GM12878 (cell line): ENCODE measurements around the gene LAMC3. TPM values are rescaled to one million over a fixed set of nuclear protein-coding genes. Genes with fewer than 3 reads are reported as not detected.

Experiments
- ATAC-seq: fragments of 200-7000 bp; cut with Tn5 transposase; 3 replicates; pipeline ENCODE4 v1.9.1; 2020; ENCODE audit warnings: mild to moderate bottlenecking, moderate library complexity
- BruUV-seq: library from RNA; stranded (reverse); fragments of 400-500 nt; replicated peaks from 2 replicates; lab custom pipeline; 2021; lab: Mats Ljungman, UMichigan
- CTCF ChIA-PET: fragments of 300-600 bp; sonication (Branson Sonifier 250); formaldehyde crosslinking; extraction: SDS; loops from one replicate; lab custom pipeline; 2021; ENCODE audit warnings: inconsistent platforms; lab: Yijun Ruan, JAX
- POLR2A ChIA-PET: fragments of 350-600 bp; formaldehyde crosslinking; extraction: SDS; loops from one replicate; lab custom pipeline; 2021; ENCODE audit warnings: inconsistent platforms; lab: Charles Lee
- RAD21 ChIA-PET: fragments of 300-600 bp; sonication (Branson Sonifier 250); formaldehyde crosslinking; loops from one replicate; lab custom pipeline; 2023; ENCODE audit warnings: antibody characterized with exemption; ENCODE audit not compliant: unreplicated experiment; lab: Charles Lee
- SMC1A ChIA-PET: fragments of 300-600 bp; sonication (Branson Sonifier 250); formaldehyde crosslinking; loops from one replicate; lab custom pipeline; 2023; ENCODE audit not compliant: unreplicated experiment, uncharacterized antibody; lab: Charles Lee
- DNase-seq: peaks from one replicate; pipeline ENCODE4 v3.0.0-alpha.2; 2011; ENCODE audit warnings: low read depth, low spot score
- FAIRE-seq: peaks from 3 replicates; lab custom pipeline; 2011; peaks lifted over from hg19 to GRCh38; lab: Jason Lieb, UNC
- H2AFZ ChIP-seq: 2 replicates; pipeline ENCODE4 v1.6.0; 2011; ENCODE audit warnings: low read depth, low read length, control low read depth; ENCODE audit not compliant: control insufficient read depth
- H3K27ac ChIP-seq: 2 replicates; pipeline ENCODE4 v1.5.1; 2011; ENCODE audit warnings: control low read depth; ENCODE audit not compliant: control insufficient read depth, insufficient read depth
- H3K27me3 ChIP-seq, 2 experiments: replicated peaks in 1 of 2; 2 replicates each; pipeline versions ENCODE4 v1.6.0 to v1.6.1; 2011; ENCODE audit warnings: low read length in 1 of 2; ENCODE audit not compliant: control insufficient read depth in 2 of 2, insufficient read depth in 2 of 2
- H3K36me3 ChIP-seq, 2 experiments: 2 replicates each; pipeline ENCODE4 v1.5.1; 2011; ENCODE audit warnings: low read length in 1 of 2; ENCODE audit not compliant: control insufficient read depth in 2 of 2, insufficient read depth in 2 of 2
- H3K4me1 ChIP-seq: 2 replicates; pipeline ENCODE4 v1.6.1; 2011; ENCODE audit warnings: mild to moderate bottlenecking, low read length, moderate library complexity, mixed read lengths; ENCODE audit not compliant: control insufficient read depth, insufficient read depth
- H3K4me2 ChIP-seq: 2 replicates; pipeline ENCODE4 v1.6.0; 2011; ENCODE audit warnings: control low read depth; ENCODE audit not compliant: control insufficient read depth, insufficient read depth
- H3K4me3 ChIP-seq: fragments of 200-600 bp; sonication (generic); 2 replicates; pipeline ENCODE4 v1.5.1; 2016
- H3K79me2 ChIP-seq: 2 replicates; pipeline ENCODE4 v1.6.0; 2011; ENCODE audit warnings: low read length; ENCODE audit not compliant: control insufficient read depth, insufficient read depth
- H3K9ac ChIP-seq: 2 replicates; pipeline ENCODE4 v1.8.0; 2011; ENCODE audit warnings: low read length, control low read depth, mixed read lengths; ENCODE audit not compliant: control insufficient read depth, insufficient read depth
- H3K9me3 ChIP-seq: replicated peaks from 3 replicates; pipeline ENCODE4 v1.5.1; 2011; ENCODE audit warnings: mild to moderate bottlenecking, low read length; ENCODE audit not compliant: control insufficient read depth, insufficient read depth
- H4K20me1 ChIP-seq: 2 replicates; pipeline ENCODE4 v1.6.0; 2011; ENCODE audit not compliant: control insufficient read depth, insufficient read depth
- NFXL1 ChIP-seq: fragments of 450-650 bp; IDR thresholded peaks from 2 replicates; pipeline ENCODE4 v1.6.1; 2017; ENCODE audit warnings: antibody characterized with exemption, mild to moderate bottlenecking, borderline replicate concordance
- RUNX3 ChIP-seq: IDR thresholded peaks from 2 replicates; pipeline ENCODE4 v1.6.1; 2012; ENCODE audit warnings: low read length, inconsistent platforms
- TBL1XR1 ChIP-seq: IDR thresholded peaks from 2 replicates; pipeline ENCODE4 v1.6.1; 2012; ENCODE audit warnings: low read depth, low read length, improper control_type of control experiment
- WGBS: methylation state at CpG from one replicate; pipeline ENCODE4 v1.1.6; 2016; ENCODE audit warnings: low lambda C conversion rate; ENCODE audit not compliant: insufficient replicate concordance, insufficient coverage; ENCODE audit errors: missing lambda C conversion rate; 5-methylcytosine and 5-hydroxymethylcytosine counted together
- in situ Hi-C: fragments of 300-500 bp; cut with MboI; formaldehyde crosslinking; loops from 9 replicates; pipeline ENCODE4 v1.14.3; 2018; ENCODE audit warnings: mixed read lengths
- intact Hi-C: fragments of 100-400 bp; cut with micrococcal nuclease; formaldehyde crosslinking; loops from one replicate; pipeline ENCODE4 v1.14.2; 2022; ENCODE audit not compliant: unreplicated experiment
- polyA plus RNA-seq, 11 experiments: library from polyadenylated mRNA; depleted of rRNA in 4 of 11; unstranded in 6 of 11; stranded (reverse) in 5 of 11; fragments of >200 nt; fragmentation: Nextera tagmentation in 4 of 11; fragmentation: Illumina TruSeq in 1 of 11; extraction: Ambion mirVana in 4 of 11; extraction: Trizol in 1 of 11; gene quantifications; 1 replicate in 1 of 11; 2 replicates in 10 of 11; pipeline versions ENCODE4 v1.2.1 to v1.2.3, GENCODE V29; 2011 to 2016; ENCODE audit warnings: inconsistent platforms in 2 of 11, missing spikeins in 2 of 11, low read depth in 1 of 11
- total RNA-seq, 4 experiments: library from RNA; depleted of rRNA in 3 of 4; stranded (reverse); fragments of >200 nt in 3 of 4; fragmentation: Illumina TruSeq in 1 of 4; extraction: Trizol in 1 of 4; gene quantifications; 2 replicates each; pipeline versions ENCODE4 v1.2.1 to v1.2.3, GENCODE V29; 2013 to 2021
- TF ChIP-seq, protein P1 (sequence below): IDR thresholded peaks from 2 replicates; pipeline ENCODE4 v1.6.1; 2012; ENCODE audit warnings: mild to moderate bottlenecking, low read depth, low read length

LAMC3 gene
- total and polyA plus RNA-seq, 10 of the 15 experiments (the other 5 are each of a cell fraction or from before 2014, with no cell fraction given), result under 0.01 to 0.08 TPM; not detected in 8

DNA sequence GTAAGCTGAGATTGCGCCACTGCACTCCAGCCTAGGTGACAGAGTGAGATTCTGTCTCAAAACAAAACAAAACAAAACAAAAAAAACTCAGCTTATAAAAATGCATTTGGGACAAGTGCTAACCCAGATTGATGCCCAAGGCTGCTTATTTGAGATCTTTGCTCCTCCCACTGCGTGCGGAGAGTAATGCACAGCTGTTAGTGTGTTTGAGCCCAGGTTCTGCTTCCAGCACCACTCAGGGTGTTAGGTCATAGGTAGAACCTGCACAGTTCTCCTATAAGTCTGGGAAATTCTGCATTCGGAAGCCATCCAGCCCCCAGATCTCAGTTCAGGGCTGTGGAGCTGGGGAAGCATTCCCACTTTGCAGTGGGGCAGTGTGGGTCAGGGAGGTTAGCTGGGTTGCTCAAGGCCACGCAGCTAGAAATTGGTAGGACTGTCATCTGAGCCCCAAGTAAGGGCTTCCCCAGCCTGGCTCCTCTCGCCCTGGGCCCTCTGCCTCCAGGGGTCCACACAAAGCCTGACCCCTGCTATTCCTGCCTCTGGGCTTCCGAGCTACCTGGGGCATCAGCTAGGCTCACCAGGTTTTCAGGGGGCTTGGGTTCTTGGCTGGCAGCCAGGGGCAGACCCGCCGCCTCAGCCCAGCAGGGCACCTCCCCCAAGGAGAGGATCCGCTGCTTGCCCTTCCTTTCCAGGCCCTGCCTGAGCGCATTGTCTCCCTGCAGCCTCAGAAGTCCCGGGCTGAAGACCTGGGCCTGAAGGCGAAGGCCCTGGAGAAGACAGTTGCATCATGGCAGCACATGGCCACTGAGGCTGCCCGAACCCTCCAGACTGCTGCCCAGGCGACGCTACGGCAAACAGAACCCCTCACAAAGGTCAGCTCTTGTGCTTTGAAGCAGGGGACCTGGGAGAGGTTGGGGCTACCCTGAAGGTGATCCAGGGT lies 69.7 kb downstream of the LAMC3 start:
- Histone ChIP-seq H3K4me1 (no peaks in the 10 kb centered on the region), H3K9ac (no peak overlapping the region), H3K4me2 (no peak overlapping the region), H3K9me3 (no peaks in the 10 kb centered on the region), H3K27me3 (no peaks in the 10 kb centered on the region; a peak in 1 of 4 replicates), H2AFZ (no peak overlapping the region), H4K20me1 (no peaks in the 10 kb centered on the region), H3K36me3 (no peaks in the 10 kb centered on the region), H3K4me3 (no peak overlapping the region), H3K27ac (no peak overlapping the region), H3K79me2 (no peaks in the 10 kb centered on the region)
- ChIA-PET RAD21 (no interaction called here), POLR2A (no interaction called here), CTCF (no interaction called here), SMC1A (no interaction called here)
- BruUV-seq, result no TSS peak
- ATAC-seq (no peak), FAIRE-seq (no peak), DNase-seq (no peak)
- 49% methylated on average over 17 of the region's 17 CpGs for WGBS
- in situ Hi-C loops (no loop called here), intact Hi-C loops (no loop called here)
- TF ChIP-seq TBL1XR1, result no peak
- TF ChIP-seq, protein P1, sequence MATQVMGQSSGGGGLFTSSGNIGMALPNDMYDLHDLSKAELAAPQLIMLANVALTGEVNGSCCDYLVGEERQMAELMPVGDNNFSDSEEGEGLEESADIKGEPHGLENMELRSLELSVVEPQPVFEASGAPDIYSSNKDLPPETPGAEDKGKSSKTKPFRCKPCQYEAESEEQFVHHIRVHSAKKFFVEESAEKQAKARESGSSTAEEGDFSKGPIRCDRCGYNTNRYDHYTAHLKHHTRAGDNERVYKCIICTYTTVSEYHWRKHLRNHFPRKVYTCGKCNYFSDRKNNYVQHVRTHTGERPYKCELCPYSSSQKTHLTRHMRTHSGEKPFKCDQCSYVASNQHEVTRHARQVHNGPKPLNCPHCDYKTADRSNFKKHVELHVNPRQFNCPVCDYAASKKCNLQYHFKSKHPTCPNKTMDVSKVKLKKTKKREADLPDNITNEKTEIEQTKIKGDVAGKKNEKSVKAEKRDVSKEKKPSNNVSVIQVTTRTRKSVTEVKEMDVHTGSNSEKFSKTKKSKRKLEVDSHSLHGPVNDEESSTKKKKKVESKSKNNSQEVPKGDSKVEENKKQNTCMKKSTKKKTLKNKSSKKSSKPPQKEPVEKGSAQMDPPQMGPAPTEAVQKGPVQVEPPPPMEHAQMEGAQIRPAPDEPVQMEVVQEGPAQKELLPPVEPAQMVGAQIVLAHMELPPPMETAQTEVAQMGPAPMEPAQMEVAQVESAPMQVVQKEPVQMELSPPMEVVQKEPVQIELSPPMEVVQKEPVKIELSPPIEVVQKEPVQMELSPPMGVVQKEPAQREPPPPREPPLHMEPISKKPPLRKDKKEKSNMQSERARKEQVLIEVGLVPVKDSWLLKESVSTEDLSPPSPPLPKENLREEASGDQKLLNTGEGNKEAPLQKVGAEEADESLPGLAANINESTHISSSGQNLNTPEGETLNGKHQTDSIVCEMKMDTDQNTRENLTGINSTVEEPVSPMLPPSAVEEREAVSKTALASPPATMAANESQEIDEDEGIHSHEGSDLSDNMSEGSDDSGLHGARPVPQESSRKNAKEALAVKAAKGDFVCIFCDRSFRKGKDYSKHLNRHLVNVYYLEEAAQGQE, result no peak
- no peak for TF ChIP-seq RUNX3
- no peak for TF ChIP-seq NFXL1
